ENCODE measurements around the gene SHISA3. TPM values are rescaled to one million over a fixed set of nuclear protein-coding genes. Genes with fewer than 3 reads are reported as not detected.

SHISA3 gene
- total and polyA plus RNA-seq, 2 of the 8 experiments (the other 6 are each of a cell fraction or from before 2014, with no cell fraction given) = 2.0 to 9.3 TPM

- Histone ChIP-seq H3K27ac (ENCODE audit: low read depth, low read length) (no peak overlapping the region), H4K5ac (ENCODE audit: insufficient read length, low read depth, low read length) (no peak overlapping the region), H2BK20ac (ENCODE audit: low read length) (no peak overlapping the region), H3K79me2 (ENCODE audit: control insufficient read depth in 1 of 2, insufficient read depth in 2 of 2, low read length in 2 of 2) (no peaks in the 10 kb centered on the region), H3K4me1 (replicated peaks in 1 of 4; ENCODE audit: control insufficient read depth in 3 of 4, insufficient read depth in 4 of 4, low read length in 3 of 4) (peaks cover 0 to 4% (median 1%) of the 10 kb centered on the region in 4 experiments; a peak in 3 of 7 replicates), H2AFZ (ENCODE audit: low read length) (no peak overlapping the region), H3K4me3 (ENCODE audit: extremely low read depth in 1 of 4, insufficient read depth in 2 of 4, low read depth in 3 of 4, low read length in 4 of 4) (no peak overlapping the region), H4K8ac (ENCODE audit: extremely low read depth, insufficient read depth, low read length) (no peak overlapping the region), H3K36me3 (ENCODE audit: control insufficient read depth in 2 of 4, insufficient read depth in 4 of 4, low read length in 3 of 4) (no peaks in the 10 kb centered on the region), H3K23ac (ENCODE audit: insufficient read length) (no peak overlapping the region), H3K18ac (ENCODE audit: extremely low read depth, low read length) (no peak overlapping the region), H2BK120ac (replicated peaks; ENCODE audit: low read depth, low read length) (no peak overlapping the region), H3K79me1 (ENCODE audit: low read depth, low read length) (no peaks in the 10 kb centered on the region), H2BK15ac (ENCODE audit: low read length) (no peak overlapping the region), H4K91ac (replicated peaks; ENCODE audit: insufficient read length, low read length) (no peak overlapping the region), H3K23me2 (ENCODE audit: low read depth, low read length) (no peaks in the 10 kb centered on the region), H3K9ac (replicated peaks in 1 of 4; ENCODE audit: extremely low read depth in 1 of 4, low read depth in 3 of 4, low read length in 3 of 4) (no peak overlapping the region), H3K27me3 (replicated peaks in 1 of 4; ENCODE audit: control insufficient read depth in 3 of 4, extremely low read depth in 1 of 4, insufficient read depth in 3 of 4, low read length in 3 of 4) (no peaks in the 10 kb centered on the region), H3K4me2 (ENCODE audit: insufficient read depth in 1 of 2, low read depth in 2 of 2, low read length in 2 of 2) (no peak overlapping the region), H3K14ac (ENCODE audit: insufficient read length) (no peak overlapping the region), H2AK5ac (ENCODE audit: low read depth, low read length) (no peak overlapping the region), H3K9me3 (ENCODE audit: insufficient read depth in 2 of 2, low read depth in 1 of 2, low read length in 1 of 2) (no peaks in the 10 kb centered on the region), H3K56ac (replicated peaks; ENCODE audit: insufficient read length, low read depth, low read length) (no peak overlapping the region), H2BK5ac (ENCODE audit: low read depth, low read length) (no peak overlapping the region), H3K4ac (replicated peaks; ENCODE audit: insufficient read length, low read depth, low read length) (no peak overlapping the region), H4K20me1 (replicated peaks in 1 of 2; ENCODE audit: control insufficient read depth in 1 of 2, insufficient read depth in 2 of 2, low read length in 2 of 2) (no peaks in the 10 kb centered on the region), H2BK12ac (ENCODE audit: low read depth, low read length) (no peak overlapping the region)
- FAIRE-seq (no peak), DNase-seq (ENCODE audit: low read depth in 1 of 2, low spot score in 2 of 2) (no peak)
- ChIA-PET POLR2A (ENCODE audit: partially characterized antibody) (no interaction called here), CTCF (ENCODE audit: partially characterized antibody) (interaction anchor here (1.0 kb wide), 1 partner anchor 8 kb away, joined by 6 read pairs; no protein-coding TSS in a partner anchor)
- WGBS, 2 experiments (ENCODE audit: extremely low coverage in 1 of 2, insufficient coverage in 1 of 2, insufficient read length in 1 of 2, insufficient replicate concordance in 2 of 2, low coverage in 1 of 2, low lambda C conversion rate in 2 of 2, missing lambda C conversion rate in 1 of 2) = 88% methylated on average over 2 of the region's 2 CpGs; no CpG with 5 or more reads in 1 of the 2 experiments
- no peak for TF ChIP-seq NANOG (IDR thresholded peaks at IDR 0.05; ENCODE audit: insufficient read depth, low read depth, low read length, poor library complexity, severe bottlenecking)
- TF ChIP-seq JUN (IDR thresholded peaks at IDR 0.05; ENCODE audit: low read depth, low read length) = no peak
- no peak for TF ChIP-seq HDAC6 (IDR thresholded peaks at IDR 0.05; ENCODE audit: low read depth, low read length)
- no peak for TF ChIP-seq TCF12 (IDR thresholded peaks at IDR 0.05; ENCODE audit: low read depth, low read length)
- no peak for TF ChIP-seq TBP (IDR thresholded peaks at IDR 0.05; ENCODE audit: low read depth, low read length)
- TF ChIP-seq CHD2 (IDR thresholded peaks at IDR 0.05; ENCODE audit: low read length) = no peak
- no peak for TF ChIP-seq GTF2F1 (IDR thresholded peaks at IDR 0.05; ENCODE audit: borderline replicate concordance, low read depth, low read length)
- TF ChIP-seq POLR2AphosphoS5 (IDR thresholded peaks at IDR 0.05; ENCODE audit: low read depth, low read length) = no peak
- TF ChIP-seq CBX8 (IDR thresholded peaks at IDR 0.05; ENCODE audit: borderline replicate concordance, low read depth, low read length) = no peak
- no peak for TF ChIP-seq SIRT6 (IDR thresholded peaks at IDR 0.05; ENCODE audit: low read length)
- TF ChIP-seq MAX (IDR thresholded peaks at IDR 0.05) = no peak
- no peak for TF ChIP-seq KDM4A (IDR thresholded peaks at IDR 0.05; ENCODE audit: low read depth, low read length, severe bottlenecking)
- TF ChIP-seq MAFK (IDR thresholded peaks at IDR 0.05; ENCODE audit: low read depth, low read length) = no peak
- no peak for TF ChIP-seq HDAC2 (IDR thresholded peaks at IDR 0.05; ENCODE audit: borderline replicate concordance in 1 of 2, low read depth in 2 of 2, low read length in 2 of 2)
These were observed 15.0 kb downstream of the SHISA3 start for GRCh38 chr4:42412251-42412650.
